CD14-positive monocyte (primary cell): ENCODE results near the gene BCL3. TPM values are rescaled to one million over a fixed set of nuclear protein-coding genes. Genes with fewer than 3 reads are reported as not detected.
"Not testable (repeated sequence)": the region's sequence is repeated elsewhere in the genome, so short reads cannot be mapped to it uniquely, and the experiment has no call there.

Experiments used
- DNase-seq, 3 donors: peaks; one replicate each; pipeline ENCODE4 v3.0.0-alpha.2; 2011 to 2022
- H2AFZ ChIP-seq: 2 replicates; pipeline ENCODE4 v1.6.0; 2012; ENCODE audit warnings: mild to moderate bottlenecking, low read depth, low read length, inconsistent platforms; ENCODE audit not compliant: insufficient read depth, poor library complexity, severe bottlenecking
- H3K27ac ChIP-seq, 2 donors: 1 replicate in 1 of 2; 2 replicates in 1 of 2; pipeline ENCODE4 v1.5.1; 2012 to 2013; ENCODE audit warnings: low read length in 2 of 2, control low read depth in 1 of 2, inconsistent platforms in 1 of 2, low read depth in 1 of 2, mild to moderate bottlenecking in 1 of 2
- H3K27me3 ChIP-seq, 2 donors: one replicate each; pipeline versions ENCODE4 v1.6.0 to v1.6.1; 2011 to 2013; ENCODE audit warnings: low read length in 2 of 2; ENCODE audit not compliant: control insufficient read depth in 2 of 2, insufficient read depth in 2 of 2
- H3K36me3 ChIP-seq, 2 donors: replicated peaks in 1 of 2; 1 replicate in 1 of 2; 2 replicates in 1 of 2; pipeline versions ENCODE4 v1.5.1 to v1.6.1; 2012 to 2013; ENCODE audit warnings: low read length in 2 of 2, control low read depth in 1 of 2, inconsistent platforms in 1 of 2, mild to moderate bottlenecking in 1 of 2; ENCODE audit not compliant: insufficient read depth in 2 of 2, control insufficient read depth in 1 of 2
- H3K4me1 ChIP-seq, 2 donors: 1 replicate in 1 of 2; 2 replicates in 1 of 2; pipeline versions ENCODE4 v1.5.1 to v1.6.1; 2012 to 2013; ENCODE audit warnings: low read length in 2 of 2, control low read depth in 1 of 2, inconsistent platforms in 1 of 2, mild to moderate bottlenecking in 1 of 2, moderate library complexity in 1 of 2; ENCODE audit not compliant: insufficient read depth in 2 of 2, control insufficient read depth in 1 of 2
- H3K4me2 ChIP-seq: replicated peaks from 2 replicates; pipeline ENCODE3; 2012; ENCODE audit warnings: low read length, moderate library complexity, mild to moderate bottlenecking; ENCODE audit not compliant: poor library complexity, severe bottlenecking; ENCODE audit errors: extremely low read depth
- H3K4me3 ChIP-seq, 3 experiments: fragments of 200-600 bp in 1 of 3; sonication (generic) in 1 of 3; replicated peaks in 1 of 3; 1 replicate in 2 of 3; 2 replicates in 1 of 3; pipeline ENCODE4 v1.5.1; 2011 to 2013; ENCODE audit warnings: low read length in 3 of 3, mild to moderate bottlenecking in 3 of 3, control low read depth in 2 of 3, low read depth in 2 of 3, inconsistent platforms in 1 of 3, moderate library complexity in 1 of 3
- H3K79me2 ChIP-seq: 2 replicates; pipeline ENCODE4 v1.6.0; 2012; ENCODE audit warnings: mild to moderate bottlenecking, control low read depth, inconsistent platforms, low read length, moderate library complexity; ENCODE audit not compliant: insufficient read depth
- H3K9ac ChIP-seq: 2 replicates; pipeline ENCODE4 v1.6.0; 2017; ENCODE audit warnings: low read length, mild to moderate bottlenecking; ENCODE audit not compliant: insufficient read depth, poor library complexity, severe bottlenecking
- H3K9me3 ChIP-seq, 2 donors: replicated peaks in 1 of 2; 1 replicate in 1 of 2; 2 replicates in 1 of 2; pipeline versions ENCODE4 v1.5.1 to v1.6.1; 2012 to 2013; ENCODE audit warnings: low read length in 2 of 2, control low read depth in 1 of 2; ENCODE audit not compliant: control insufficient read depth in 1 of 2, insufficient read depth in 1 of 2
- H4K20me1 ChIP-seq: 2 replicates; pipeline ENCODE4 v1.6.0; 2012; ENCODE audit warnings: mild to moderate bottlenecking, low read length, control low read depth, moderate library complexity; ENCODE audit not compliant: insufficient read depth
- H3K27ac Mint-ChIP-seq, 7 donors: one replicate each; pipeline ENCODE4 v1.8.0; 2020; ENCODE audit warnings: mild to moderate bottlenecking in 7 of 7, mixed read lengths in 7 of 7, moderate library complexity in 6 of 7, inconsistent platforms in 2 of 7
- H3K27me3 Mint-ChIP-seq, 3 donors: one replicate each; pipeline ENCODE4 v1.8.0; 2021 to 2022; ENCODE audit warnings: low read depth in 3 of 3, mild to moderate bottlenecking in 3 of 3, mixed read lengths in 3 of 3, moderate library complexity in 3 of 3, inconsistent platforms in 1 of 3
- H3K36me3 Mint-ChIP-seq, 2 donors: one replicate each; pipeline ENCODE4 v1.8.0; 2020; ENCODE audit warnings: mixed read lengths in 2 of 2, inconsistent platforms in 1 of 2, mild to moderate bottlenecking in 1 of 2
- H3K4me1 Mint-ChIP-seq: one replicate; pipeline ENCODE4 v1.8.0; 2020; ENCODE audit warnings: mild to moderate bottlenecking, mixed read lengths
- H3K4me3 Mint-ChIP-seq, 2 donors: one replicate each; pipeline ENCODE4 v1.8.0; 2020; ENCODE audit warnings: mild to moderate bottlenecking in 2 of 2, mixed read lengths in 2 of 2, moderate library complexity in 1 of 2
- H3K9me3 Mint-ChIP-seq, 7 donors: one replicate each; pipeline ENCODE4 v1.8.0; 2020 to 2022; ENCODE audit warnings: mixed read lengths in 7 of 7, mild to moderate bottlenecking in 6 of 7, moderate library complexity in 6 of 7, inconsistent platforms in 2 of 7
- CTCF ChIP-seq: fragments of 200-600 bp; IDR thresholded peaks from one replicate; pipeline ENCODE4 v1.8.0; 2022; ENCODE audit warnings: antibody characterized with exemption, mild to moderate bottlenecking
- WGBS: methylation state at CpG from one replicate; pipeline ENCODE4 v1.1.5; 2013; ENCODE audit warnings: missing lambda C conversion rate; ENCODE audit not compliant: insufficient coverage; 5-methylcytosine and 5-hydroxymethylcytosine counted together
- intact Hi-C, 2 donors: fragments of 100-400 bp; cut with micrococcal nuclease; formaldehyde crosslinking; loops; one replicate each; pipeline versions ENCODE4 v1.15.0 to v1.15.1; 2023
- polyA plus RNA-seq, 3 donors: library from polyadenylated mRNA; depleted of rRNA in 1 of 3; unstranded in 2 of 3; stranded (reverse) in 1 of 3; fragments of 300-500 nt in 2 of 3; fragments of >200 nt in 1 of 3; fragmentation: Illumina TruSeq in 2 of 3; gene quantifications; 1 replicate in 2 of 3; 2 replicates in 1 of 3; pipeline ENCODE4 v1.2.3, GENCODE V29; 2012 to 2021

BCL3 gene
- polyA plus RNA-seq, 3 donors, result 18.7 to 160 (median 23.1) TPM

- Histone ChIP-seq H3K4me3 (no peak overlapping the region), H3K27ac (no peak overlapping the region), H3K36me3 (no peaks in the 10 kb centered on the region), H3K27me3 (no peaks in the 10 kb centered on the region), H3K79me2 (no peaks in the 10 kb centered on the region), H3K9me3 (no peaks in the 10 kb centered on the region), H2AFZ (no peak overlapping the region), H4K20me1 (no peaks in the 10 kb centered on the region), H3K9ac (no peak overlapping the region), H3K4me1 (peaks cover 0 to 1% of the 10 kb centered on the region in 2 donors), H3K4me2 (no peak overlapping the region)
- Mint-ChIP-seq H3K9me3 (no peaks in the 10 kb centered on the region), H3K27me3 (peaks cover 0 to 6% (median 2%) of the 10 kb centered on the region in 3 donors), H3K4me3 (no peak overlapping the region), H3K36me3 (no peaks in the 10 kb centered on the region), H3K27ac (peak overlapping the region in 1 of 7 donors; percentile 40), H3K4me1 (peaks cover 3% of the 10 kb centered on the region)
- DNase-seq, result no peak
- 94% methylated on average over 20 of the region's 20 CpGs for WGBS
- TF ChIP-seq CTCF, result no peak
- intact Hi-C loops, result no loop called here
Measured at GRCh38 chr19:44707794-44708193, 40.7 kb upstream of the BCL3 start.

GRCh38 chr19:44708940-44709339, 39.6 kb upstream of the BCL3 start:
- TF ChIP-seq CTCF, result no peak
- no peak overlapping the region for H3K27ac ChIP-seq
- Mint-ChIP-seq H3K27ac (no peak overlapping the region), H3K4me3 (no peak overlapping the region), H3K27me3 (peaks cover 0 to 4% (median 1%) of the 10 kb centered on the region in 3 donors), H3K36me3 (no peaks in the 10 kb centered on the region), H3K9me3 (peaks cover 0 to 4% (median 0%) of the 10 kb centered on the region in 7 donors), H3K4me1 (peaks cover 8% of the 10 kb centered on the region)
- H3K9ac ChIP-seq, result no peak overlapping the region
- H4K20me1 ChIP-seq, result no peaks in the 10 kb centered on the region
- H3K27me3 ChIP-seq, result no peaks in the 10 kb centered on the region
- H3K9me3 ChIP-seq, result no peaks in the 10 kb centered on the region
- peaks cover 0 to 4% of the 10 kb centered on the region in 2 donors for H3K4me1 ChIP-seq
- no peaks in the 10 kb centered on the region for H3K36me3 ChIP-seq
- no peak overlapping the region for H3K4me2 ChIP-seq
- no peak overlapping the region for H2AFZ ChIP-seq
- no peak overlapping the region for H3K4me3 ChIP-seq
- WGBS, result 87% methylated on average over 5 of the region's 5 CpGs
- no peak for DNase-seq
- intact Hi-C loops, result no loop called here
- no peaks in the 10 kb centered on the region for H3K79me2 ChIP-seq

- DNase-seq, H3K36me3 Mint-ChIP-seq, H3K4me3 Mint-ChIP-seq, H3K27me3 ChIP-seq, H3K4me3 ChIP-seq, H3K4me2 ChIP-seq, H3K27ac Mint-ChIP-seq, H3K4me1 ChIP-seq, H3K9ac ChIP-seq, H3K27ac ChIP-seq, H3K9me3 Mint-ChIP-seq, H3K27me3 Mint-ChIP-seq, H3K36me3 ChIP-seq, H3K9me3 ChIP-seq, H4K20me1 ChIP-seq, H3K4me1 Mint-ChIP-seq, H2AFZ ChIP-seq, H3K79me2 ChIP-seq: not testable (repeated sequence)
- intact Hi-C loops, result loop anchor here in 1 of 2 donors (10.0 kb wide), 1 partner anchor 135 kb away; no protein-coding TSS in a partner anchor
- WGBS, result 100% methylated on average over 3 of the region's 4 CpGs
Measured at GRCh38 chr19:44709434-44710266, 38.9 kb upstream of the BCL3 start.
